HG03159 (cell line): ENCODE measurements around the gene TERT.

Experiments used
- ATAC-seq: cut with Tn5 transposase; IDR thresholded peaks from one replicate; pipeline ENCODE4 v1.9.1; 2021; ENCODE audit warnings: mild to moderate bottlenecking, moderate library complexity; ENCODE audit not compliant: unreplicated experiment

The TERT gene

DNA sequence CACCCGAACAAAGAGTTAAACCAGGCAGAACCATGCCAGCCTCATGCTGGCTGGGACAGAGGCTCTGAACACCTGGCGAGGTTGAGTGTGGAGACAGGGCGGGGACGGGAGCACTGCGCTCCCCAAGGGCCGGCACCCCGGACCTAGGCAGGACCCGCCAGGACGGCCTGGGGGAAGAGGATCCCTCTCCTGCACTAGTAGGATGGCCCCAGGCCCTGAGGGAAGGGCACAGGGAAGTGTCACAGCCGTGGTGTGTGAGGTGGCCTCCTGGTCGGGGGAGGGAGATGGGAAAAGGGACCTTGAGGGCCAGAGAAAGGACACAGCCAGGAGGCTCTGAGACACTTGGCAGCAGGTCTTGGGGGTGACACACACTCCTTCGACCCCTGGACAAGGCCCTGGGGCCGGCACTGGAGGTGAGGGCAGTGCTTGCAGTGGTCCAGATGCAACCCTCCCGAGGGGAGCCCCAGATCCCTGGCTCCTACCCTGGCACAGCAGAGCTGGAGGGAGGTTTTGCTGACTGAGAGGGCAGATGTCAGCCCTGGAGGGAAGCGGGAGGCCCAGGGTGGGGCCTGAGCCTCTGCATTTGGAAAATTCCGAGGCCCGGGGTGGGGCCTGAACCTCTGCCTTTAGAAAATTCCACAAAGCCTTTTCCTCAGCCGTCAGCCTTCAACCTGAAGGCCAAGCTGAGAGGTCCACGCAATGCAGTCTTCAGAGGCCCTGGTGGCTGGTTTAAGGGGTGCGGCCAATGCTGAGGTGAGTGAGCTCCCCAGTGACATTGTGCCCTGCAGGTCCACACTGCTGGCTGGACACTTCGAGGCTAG is 24.8 kb upstream of the TERT start:
- ATAC-seq = no peak

DNA sequence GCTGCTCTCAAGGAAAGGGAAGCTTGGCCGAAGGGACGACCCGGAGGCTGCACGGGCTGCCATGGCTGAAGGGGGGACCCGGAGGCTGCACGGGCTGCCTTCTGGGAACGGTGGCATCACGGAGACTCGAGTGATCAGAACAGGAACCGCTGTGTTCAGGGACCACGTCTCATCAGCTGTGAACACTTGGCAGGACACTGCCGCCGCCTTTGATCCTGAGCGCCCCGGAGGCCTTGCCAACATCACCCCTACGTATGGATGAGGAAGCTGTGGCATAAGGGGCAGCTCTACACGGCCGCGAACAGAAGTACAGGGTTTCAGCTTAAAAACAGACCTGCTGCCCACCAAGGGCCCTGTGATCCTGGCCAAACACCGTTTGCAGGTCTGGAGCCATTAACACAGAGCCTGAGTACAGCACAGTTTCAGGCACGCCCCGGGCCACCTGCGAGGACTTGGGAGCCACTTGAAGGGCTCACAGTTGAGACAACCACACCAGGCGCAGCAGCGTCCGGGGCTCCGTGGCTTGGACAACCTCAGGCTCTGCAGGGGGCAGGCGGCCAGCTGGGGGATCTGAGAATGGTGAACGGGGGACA is 23.9 kb upstream of the TERT start:
- no peak for ATAC-seq

DNA sequence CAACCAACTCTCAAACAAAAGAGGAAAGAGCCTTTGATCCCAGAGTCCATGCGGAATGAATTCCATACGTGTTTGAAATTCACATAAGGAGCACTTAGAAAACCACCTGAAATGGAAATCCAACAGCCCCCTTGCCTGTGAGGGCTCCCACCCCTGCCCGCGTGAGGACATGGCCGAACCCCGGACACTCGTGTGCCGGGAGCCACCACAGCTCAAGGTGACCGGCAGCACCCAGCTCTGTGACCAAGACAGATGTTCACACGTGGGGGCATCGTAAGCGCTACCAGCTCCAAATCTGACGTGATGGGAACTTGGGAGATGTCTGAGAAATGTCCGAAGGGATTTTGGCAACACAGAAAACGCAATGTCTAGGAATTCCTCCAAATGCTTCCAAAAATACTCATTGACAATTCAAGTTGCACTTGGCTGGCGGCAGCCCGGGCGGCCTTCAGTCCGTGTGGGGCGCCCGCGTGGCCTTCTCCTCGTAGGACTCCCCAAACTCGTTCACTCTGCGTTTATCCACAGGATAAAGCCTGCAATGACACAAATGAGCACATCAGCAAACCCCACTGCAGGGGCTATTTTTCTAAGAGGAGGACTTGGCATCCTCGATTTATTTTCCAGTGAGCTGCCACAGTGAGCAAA is 23.2 kb upstream of the TERT start:
- ATAC-seq = no peak

DNA sequence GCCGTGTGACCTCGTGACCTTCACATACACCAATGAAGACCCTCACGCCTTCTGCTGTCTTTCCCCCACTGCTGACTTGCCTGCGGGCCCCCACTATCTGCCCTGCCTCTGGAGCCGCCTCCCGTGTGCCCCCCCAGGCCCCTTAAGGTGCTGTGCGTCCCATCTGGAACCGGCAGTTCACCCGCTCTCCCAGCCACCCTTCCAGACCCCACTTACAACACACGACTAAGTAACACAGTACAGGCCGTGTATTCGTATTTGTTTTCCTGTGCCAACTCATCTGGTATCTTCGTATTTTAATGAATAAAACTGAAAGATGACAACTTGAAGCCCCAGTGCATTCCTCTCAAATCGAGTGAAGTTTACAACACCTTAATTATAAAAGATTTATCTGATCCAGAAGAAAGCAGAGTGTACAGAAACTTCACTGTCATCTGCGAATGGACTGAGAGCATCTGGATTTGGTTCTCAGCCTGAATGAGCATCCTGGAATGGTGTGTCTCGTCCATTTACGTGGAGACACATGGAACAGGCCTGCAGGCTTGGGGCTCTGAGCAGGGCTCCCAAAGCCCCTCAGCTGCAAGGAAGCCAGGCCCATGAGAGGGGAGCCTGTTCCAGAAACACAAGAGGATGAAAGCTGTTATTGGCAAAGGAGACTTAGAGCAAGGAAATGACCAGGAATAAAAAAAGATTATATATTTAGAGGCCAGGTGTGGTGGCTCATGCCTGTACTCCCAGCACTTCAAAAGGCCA is 21.9 kb upstream of the TERT start:
- ATAC-seq = no peak

DNA sequence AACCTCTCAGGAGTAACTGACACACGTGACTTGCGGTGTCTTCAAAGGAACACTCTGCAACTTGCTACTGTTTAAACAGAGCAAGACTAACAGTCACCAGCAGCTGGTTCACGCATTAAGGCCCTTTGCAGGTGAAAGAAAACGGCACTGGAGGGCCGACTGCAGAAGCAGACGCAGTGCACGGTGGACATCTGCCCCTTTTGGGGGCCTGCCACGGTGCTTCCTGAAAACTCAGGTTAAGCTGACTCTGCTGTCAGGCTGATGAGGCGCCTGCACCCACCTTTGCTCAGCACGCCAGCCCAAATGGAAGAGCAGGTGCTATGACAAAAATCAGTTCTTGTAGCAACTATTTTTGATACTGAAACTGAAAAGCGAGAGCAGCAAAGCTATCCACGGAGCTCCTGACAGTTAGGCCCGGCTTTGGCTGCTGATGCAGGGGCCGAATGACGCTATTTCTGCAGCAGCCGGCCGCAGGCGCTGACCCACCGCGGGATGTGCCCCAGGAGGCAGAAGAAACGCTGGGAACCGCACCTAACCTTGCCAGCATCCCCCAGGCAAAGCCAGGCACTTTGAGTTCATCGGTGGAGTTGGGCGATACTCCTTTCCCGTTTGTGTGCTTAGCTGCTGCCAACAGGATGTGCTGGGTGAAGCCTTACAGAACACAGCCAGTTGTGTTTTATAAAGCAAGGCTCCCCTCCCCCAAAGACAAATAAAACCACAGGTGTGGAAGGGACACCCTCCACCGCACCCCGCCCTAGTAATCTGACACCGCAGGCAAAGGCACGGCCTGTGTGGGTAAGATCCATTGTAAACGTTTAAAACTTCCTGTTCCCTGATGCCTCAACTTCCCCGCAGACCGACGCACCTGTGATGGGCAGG is 21.1 kb upstream of the TERT start:
- peak; percentile 59 for ATAC-seq

DNA sequence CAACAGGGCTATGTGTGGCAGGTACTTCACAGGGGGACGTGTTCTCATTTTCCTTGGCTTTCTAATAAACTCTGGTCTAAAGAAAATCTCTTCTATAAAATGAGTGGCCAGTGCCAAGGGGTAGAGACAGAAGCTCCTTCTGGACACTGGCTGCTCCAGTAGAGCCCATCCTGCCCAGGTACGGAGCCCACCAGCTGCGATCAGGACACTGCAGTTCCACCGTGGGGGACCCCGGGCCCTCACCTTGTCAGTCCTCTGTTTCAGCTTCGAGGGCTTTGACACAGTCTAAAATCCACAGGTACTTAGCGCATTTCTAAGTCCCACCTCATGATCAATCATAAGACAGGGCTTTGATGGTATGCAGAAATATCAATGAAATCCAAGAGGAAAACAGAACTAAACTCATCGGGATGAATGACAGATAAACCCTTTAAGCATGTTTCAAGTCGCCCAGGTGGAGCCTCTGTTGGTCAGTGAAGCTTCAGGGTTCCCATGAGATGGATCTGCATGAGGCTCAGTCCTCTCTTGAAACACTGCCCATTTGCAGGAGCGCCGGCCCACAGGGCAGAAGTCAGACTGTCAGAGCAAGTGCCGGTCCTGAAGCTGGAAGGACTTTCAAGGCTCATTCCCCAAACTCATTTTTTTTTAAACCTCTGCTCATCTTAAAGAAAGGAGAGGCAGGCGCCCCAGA is 20.3 kb upstream of the TERT start:
- ATAC-seq = no peak

DNA sequence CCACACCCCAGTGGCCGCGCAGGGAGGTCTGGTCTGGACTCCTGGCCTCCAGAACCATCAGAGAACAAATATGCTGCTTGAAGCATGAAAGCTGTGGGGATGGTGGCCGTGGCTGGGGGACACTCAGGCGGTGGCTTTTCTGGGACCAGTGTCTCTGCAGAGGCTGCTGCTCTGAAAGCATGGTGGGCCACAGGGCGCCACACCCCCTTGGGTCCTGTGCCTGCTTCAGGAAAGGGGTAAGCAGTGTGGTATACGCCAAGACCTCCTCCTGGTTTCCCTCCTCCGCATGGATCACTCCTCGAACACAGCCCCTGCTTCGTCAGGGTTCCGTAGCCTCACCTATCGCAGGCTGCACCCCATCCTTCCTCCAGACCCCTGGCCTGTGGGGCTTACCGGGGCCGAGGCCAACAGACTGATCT is 19.7 kb upstream of the TERT start:
- ATAC-seq = no peak

DNA sequence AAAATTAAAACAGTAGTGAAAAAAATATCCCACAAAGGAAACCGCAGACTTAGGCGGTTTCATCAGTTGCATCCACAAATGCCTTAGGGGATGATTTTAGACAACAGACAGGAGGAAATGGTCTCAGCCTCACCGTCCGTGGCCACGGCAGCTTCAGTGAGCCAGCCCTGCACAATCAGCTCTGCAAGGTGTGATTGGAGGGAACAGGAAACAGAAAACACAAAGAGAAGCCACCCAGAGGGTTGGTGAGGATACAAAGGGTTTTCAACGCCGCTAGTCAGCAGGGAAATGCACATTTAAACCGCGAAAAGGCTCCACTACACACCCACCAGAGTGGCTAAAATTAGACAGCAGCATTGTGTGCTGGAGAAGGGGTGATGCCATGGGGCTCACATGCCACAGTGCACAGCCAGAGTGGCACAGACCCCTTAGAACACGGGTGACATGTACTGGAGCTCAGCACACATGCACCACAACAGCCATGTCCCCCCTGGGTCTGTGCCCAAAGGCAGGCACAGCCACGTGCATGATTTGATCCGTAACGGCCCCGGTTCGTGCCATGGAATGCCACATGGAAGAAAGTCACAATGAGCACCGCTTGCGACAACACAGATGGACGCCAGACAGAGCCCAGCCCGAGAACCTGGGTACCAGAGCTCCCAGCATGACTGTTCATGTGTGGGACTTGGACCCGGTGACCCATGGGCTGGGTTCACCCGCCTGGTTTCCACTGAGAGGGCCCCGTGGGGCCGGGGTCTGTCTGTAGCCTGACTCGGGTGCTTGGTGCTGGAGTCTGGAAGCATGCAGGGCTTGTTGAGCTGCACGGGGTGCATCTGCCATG is 18.3 kb upstream of the TERT start:
- peak; percentile 75 for ATAC-seq

DNA sequence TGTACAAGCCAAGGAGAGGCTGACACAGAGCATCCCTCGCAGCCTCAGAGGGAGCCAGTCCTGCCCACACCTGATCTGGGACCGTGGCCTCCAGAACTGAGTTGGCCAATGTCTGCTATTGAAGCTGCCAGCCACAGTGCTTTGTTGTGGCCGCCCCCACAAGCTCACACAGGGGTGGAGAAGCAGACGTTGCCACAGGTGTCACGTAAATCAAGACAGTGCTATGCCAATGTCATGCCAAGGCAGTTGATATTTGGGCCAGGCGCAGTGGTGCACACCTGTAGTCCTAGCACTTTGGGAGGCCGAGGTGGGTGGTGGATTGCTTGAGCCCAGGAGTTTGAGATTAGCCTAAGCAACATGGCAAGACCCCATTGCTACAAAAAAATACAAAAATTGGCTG is 17.3 kb upstream of the TERT start:
- no peak for ATAC-seq

DNA sequence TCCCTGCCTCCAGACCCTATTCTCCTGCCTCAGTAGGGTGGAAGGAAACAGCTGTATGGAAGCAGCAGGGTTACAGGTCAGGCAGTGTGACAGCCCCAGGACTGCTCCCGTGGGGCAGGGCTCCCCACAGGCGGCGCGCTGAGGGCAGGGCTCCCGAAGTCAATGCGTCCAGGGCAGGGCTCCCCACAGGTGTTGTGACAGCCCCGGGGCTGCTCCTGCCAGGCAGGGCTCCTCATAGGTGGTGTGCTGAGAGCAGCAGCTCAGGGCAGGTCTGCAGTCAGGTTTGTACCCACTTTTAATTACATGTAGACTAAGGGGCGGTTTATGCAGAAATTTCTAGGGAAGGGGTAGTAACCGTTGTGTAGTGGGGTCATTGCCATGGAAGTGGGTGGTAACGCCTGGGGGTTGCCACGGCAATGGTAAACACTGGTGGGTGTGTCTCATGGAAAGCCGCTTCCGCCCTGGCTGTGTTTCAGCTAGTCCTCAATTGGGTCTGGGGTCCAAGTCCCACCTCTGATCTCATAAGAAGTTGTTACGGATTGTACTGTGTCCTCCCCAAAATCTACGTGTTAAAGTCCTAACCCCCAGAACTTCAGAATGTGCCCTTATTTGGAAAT is 16.7 kb upstream of the TERT start:
- ATAC-seq = no peak

DNA sequence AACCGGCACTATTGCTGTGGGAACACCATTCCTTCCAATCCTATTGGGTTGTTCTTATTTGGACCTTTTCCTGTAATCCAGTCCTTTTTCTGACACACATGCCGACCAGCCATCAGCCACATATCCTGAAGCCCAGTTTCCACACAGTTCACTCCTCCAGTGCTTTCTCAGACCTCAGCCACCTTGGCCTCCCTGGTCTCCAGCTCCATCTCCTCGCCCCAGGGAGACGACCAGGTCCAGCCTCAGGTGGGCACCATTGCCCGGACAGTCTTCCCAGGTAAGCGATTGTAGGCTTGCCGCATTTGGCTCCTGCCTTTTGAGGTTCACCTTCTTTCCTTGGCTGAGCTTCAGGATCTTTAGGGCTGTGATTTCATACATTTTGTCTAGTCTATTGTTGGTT is 15.2 kb upstream of the TERT start:
- no peak for ATAC-seq

DNA sequence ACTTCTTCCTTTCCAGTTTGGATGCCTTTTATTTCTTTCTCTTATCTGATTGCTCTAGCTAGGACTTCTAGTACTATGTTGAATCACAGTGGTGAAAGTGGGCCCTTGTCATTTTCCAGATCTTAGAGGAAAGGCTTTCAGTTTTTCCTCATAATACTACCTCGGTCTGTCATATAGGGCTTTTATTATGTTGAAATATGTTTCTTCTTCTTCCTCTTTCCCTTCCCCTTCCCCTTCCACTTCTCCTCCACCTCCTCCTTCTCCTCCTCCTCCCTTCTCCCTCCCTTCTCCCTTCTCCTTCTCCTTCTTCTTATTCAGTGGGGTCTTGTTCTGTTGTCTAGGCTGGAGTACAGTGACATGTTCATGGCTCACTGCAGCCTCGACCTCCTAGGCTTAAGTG is 9.2 kb upstream of the TERT start:
- ATAC-seq = no peak

DNA sequence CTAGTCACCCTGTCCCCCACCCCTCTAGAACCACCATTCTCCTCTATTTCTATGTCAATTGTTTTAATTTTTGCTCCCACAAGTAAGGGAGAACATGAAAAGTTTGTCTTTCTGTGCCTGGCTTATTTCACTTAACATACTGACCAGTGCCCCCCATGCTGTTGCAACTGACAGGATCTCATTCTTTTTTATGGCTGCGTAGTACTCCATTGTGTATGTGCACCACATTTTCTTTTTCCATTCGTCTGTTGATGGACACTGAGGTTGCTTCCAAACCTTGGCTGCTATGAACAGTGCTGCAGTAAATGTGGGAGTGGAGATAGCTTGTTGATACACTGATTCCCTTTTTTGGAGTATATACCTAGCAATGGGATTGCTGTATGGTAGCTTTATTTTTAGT is 7.4 kb upstream of the TERT start:
- no peak for ATAC-seq

DNA sequence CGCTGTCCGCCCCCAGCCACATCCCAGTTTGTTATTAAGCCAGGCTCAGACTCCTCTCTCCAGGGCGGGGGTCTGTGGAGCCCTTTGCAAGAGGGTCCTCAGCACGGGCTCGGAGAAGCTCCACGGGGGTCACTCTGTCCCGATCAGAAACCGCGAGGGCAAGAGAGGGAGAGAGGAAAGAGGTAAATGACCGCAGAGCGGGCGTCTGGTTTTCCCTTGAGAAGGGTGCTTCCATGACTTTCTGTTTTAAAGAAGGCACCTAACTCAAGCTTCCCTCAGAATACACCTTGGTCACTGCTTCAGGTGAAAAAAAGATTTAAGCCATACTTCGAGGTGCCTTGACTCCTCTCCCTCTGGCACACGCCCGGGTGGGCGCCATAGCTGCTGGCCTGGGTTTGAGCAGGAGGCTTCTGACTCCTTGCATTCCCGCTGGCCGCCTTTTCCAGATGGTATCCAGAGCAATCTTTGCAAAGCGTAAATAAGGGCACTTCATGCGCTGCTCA is 5.8 kb upstream of the TERT start:
- no peak for ATAC-seq

DNA sequence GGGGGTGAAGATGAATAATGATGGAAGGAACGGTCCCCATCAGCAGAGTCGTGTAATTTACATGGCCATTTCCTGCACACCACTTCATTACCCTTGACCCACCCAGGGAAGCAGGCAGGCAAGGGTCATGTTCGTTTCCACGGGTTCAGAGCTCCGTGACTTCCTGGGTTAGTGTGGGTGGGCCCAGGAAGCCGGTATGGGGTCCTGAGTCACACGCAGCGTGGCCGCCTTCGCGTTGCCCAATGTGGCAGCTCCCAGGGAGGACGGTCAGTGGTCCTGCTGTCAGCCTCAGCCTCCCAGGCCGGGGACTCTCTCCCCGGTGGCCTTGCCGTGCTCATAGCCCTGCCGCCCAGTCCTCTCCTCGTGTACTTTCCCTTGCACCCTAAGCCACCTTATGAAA is 5.1 kb upstream of the TERT start:
- no peak for ATAC-seq

DNA sequence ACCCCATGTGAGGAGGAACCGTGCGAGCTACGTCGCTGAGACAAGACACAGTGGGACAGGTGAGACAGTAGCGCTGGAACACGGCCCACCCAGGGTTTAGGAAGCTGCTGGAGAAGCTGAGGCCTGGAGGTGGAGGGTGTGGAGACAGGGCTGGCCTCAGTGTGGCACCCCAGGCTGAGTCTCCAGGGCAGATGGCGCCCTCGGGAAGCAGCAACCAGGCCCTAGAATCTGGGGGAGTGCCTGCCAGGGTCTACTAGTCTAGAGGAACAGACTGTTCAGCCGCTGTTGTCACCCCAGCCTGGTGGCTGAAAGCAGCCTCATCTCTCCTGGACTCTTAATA is 4.6 kb upstream of the TERT start:
- ATAC-seq = no peak

DNA sequence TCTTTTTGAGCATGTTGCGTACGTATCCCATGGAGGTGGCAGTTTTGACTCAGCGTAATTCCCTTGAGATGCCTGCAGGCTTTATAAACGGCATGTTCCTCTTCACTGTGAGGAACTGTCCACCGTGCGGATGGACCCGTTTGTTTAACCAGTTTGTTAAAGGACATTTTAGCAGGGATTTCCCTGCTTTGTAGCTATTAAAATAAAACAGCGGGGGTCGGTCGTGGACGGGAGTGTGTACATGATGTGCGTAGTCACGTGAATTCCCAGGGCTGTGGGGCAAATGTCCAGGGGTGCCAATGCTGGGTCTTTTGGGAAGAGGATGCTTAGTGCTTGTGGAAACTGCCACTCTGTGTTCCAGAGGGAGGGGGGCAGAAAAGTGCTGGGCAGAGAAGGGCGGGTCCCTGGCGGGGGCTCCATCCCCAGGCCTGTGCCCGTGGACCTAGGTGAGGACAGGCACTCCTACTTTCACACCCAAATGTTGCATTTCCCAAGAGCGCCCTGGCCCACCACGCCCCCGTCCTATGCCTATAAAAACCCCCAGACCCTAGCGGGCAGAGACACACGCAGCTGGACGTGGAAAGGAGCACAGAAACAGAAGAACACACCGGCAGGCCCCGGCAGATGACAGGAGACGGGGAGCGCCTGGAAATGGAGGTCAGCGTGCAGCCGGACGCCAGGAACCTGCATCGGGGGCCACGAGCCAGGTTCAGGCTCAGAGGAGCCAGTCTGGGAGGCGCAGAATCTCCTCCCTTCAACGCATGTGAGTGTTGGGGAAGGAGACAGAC is 4.0 kb upstream of the TERT start:
- no peak for ATAC-seq

DNA sequence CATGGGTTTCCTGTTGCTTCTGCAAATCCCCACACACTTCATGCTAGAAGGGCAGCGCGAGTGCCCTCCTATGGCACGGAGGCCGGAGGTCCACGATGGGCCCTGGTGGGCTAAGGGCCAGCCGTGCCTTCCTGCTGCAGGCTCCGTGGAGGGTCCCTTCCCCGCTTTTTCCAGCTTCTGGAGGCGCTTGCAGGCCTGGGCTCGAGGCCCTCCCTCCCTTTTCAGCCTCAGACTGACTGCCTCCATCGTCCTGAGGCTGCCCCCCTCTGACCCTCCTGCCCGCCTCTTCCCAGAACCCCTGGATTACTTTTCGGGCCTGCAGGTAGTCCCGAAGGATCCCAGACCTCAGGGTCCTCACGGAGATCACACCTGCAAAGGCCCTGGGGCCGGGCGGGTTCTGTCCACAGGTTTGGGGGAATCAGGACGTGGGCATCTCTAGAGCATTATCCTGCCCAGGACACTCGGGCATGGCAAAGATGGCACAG is 3.2 kb upstream of the TERT start:
- no peak for ATAC-seq
